Neural progenitor cell (in vitro differentiated cells): ENCODE data around the gene CNNM3.

Experiments used
- EZH2 ChIP-seq: fragments of 200-600 bp; sonication (generic); IDR thresholded peaks from 2 replicates; pipeline ENCODE4 v1.6.1; 2017; ENCODE audit warnings: antibody characterized with exemption, mild to moderate bottlenecking, moderate library complexity
- EZH2phosphoT487 ChIP-seq: fragments of 200-600 bp; sonication (generic); IDR thresholded peaks from 2 replicates; pipeline ENCODE4 v1.6.1; 2017; ENCODE audit warnings: antibody characterized with exemption
- TF ChIP-seq, protein P1 (sequence below): fragments of 200-600 bp; sonication (generic); IDR thresholded peaks from 2 replicates; pipeline ENCODE4 v1.5.1; 2017; ENCODE audit warnings: antibody characterized with exemption, mild to moderate bottlenecking

DNA sequence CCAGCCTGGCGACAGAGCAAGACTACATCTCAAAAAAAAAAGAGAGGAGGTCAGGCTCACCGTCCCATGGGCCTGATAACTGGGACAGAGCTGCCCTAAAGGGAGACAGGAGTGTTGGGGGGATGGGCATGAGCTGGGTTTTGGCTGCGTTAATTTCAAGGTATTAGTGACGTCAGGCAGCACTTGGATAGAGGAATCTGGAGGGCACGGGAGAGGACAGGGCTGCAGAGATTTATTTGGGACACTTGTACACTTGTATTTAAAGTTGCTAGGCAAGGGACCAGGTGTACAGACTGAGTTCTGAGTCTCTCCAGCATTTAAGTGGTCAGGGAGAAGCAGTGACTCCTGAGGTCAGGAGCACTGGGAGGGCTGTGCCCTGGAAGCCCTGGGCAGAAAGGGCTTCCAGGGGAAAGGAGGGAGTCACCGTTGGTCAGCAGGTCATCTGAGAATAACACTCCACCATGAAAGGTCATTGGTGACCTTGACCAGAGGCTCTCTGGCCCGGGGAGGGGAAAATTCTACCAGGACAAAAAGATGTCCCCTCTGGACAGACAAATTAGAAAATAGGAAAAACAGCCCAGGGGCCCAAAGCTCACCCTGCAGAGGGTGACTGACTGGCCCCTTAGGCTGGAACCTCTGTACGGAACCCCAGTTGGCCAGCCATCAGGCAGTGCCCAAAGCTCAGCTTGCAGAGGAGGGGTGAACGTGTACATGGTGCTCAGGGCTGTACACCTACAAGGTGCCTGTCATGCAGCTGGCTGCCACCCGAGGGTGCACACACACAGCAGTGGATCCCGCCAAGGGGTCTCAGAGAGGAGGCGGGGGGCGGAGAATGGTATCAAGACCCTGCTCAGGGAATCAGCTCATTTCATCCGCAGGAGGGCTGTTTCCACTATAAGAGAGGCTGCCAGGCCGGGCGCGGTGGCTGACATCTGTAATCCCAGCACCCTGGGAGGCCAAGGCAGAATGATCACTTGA, 23.0 kb upstream of the CNNM3 start:
- TF ChIP-seq, protein P1, sequence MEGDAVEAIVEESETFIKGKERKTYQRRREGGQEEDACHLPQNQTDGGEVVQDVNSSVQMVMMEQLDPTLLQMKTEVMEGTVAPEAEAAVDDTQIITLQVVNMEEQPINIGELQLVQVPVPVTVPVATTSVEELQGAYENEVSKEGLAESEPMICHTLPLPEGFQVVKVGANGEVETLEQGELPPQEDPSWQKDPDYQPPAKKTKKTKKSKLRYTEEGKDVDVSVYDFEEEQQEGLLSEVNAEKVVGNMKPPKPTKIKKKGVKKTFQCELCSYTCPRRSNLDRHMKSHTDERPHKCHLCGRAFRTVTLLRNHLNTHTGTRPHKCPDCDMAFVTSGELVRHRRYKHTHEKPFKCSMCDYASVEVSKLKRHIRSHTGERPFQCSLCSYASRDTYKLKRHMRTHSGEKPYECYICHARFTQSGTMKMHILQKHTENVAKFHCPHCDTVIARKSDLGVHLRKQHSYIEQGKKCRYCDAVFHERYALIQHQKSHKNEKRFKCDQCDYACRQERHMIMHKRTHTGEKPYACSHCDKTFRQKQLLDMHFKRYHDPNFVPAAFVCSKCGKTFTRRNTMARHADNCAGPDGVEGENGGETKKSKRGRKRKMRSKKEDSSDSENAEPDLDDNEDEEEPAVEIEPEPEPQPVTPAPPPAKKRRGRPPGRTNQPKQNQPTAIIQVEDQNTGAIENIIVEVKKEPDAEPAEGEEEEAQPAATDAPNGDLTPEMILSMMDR = no peak
- TF ChIP-seq EZH2 = no peak
- TF ChIP-seq EZH2phosphoT487 = no peak
